GM21825 (cell line): ENCODE data around the gene ZNF593OS.

Experiments
- ATAC-seq: cut with Tn5 transposase; IDR thresholded peaks from one replicate; pipeline ENCODE4 v1.9.1; 2021; ENCODE audit warnings: mild to moderate bottlenecking, moderate library complexity; ENCODE audit not compliant: unreplicated experiment

The ZNF593OS gene

DNA sequence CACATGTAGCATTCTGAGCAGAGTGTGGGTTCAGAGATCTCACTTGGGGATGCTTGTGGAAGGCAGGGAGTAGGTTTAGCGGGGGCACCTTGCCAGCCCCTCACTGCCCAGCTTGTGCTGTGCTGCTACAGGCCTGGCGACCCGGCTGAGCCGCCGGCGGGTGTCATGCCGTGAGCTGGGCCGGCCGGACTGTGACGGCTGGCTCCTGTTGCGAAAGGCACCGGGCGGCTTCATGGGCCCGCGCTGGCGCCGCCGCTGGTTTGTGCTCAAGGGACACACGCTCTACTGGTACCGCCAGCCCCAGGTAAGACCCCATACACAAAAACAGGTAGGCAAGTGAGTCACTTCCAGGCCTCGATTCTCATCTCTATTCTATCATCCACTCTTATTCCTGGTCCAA is 13.3 kb upstream of the ZNF593OS start:
- no peak for ATAC-seq

DNA sequence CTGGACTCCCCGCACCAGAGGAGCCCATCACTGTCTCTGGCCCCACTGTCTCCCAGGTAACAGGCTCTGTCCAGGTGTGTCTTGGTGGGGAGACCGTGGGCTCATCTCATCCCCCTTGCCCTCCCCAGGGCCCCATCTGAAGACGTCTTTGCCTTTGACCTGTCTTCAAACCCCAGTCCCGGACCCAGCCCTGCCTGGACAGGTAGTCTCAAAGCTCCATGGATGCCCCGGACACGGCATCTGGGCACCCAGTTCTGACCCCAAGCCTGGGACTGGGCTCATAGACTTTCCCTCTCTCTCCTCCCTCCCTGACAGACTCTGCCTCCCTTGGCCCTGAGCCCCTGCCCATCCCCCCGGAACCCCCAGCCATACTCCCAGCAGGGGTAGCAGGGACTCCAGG is 12.5 kb upstream of the ZNF593OS start:
- ATAC-seq, result no peak

DNA sequence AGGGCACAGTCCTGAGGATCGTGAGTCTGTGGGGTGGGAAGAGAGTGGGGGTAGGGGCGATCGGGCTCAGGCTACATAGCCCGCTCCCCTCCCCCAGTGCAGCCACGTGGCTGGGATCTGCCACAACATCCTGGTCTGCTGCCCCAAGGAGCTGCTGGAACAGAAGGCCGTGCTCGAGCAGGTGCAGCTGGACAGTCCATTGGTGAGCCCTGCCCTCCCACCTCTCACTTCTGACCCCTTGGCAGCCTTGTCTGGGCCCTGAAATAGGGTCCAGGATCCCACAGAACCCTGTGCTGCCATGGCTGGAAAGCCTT is 10.7 kb upstream of the ZNF593OS start:
- no peak for ATAC-seq

DNA sequence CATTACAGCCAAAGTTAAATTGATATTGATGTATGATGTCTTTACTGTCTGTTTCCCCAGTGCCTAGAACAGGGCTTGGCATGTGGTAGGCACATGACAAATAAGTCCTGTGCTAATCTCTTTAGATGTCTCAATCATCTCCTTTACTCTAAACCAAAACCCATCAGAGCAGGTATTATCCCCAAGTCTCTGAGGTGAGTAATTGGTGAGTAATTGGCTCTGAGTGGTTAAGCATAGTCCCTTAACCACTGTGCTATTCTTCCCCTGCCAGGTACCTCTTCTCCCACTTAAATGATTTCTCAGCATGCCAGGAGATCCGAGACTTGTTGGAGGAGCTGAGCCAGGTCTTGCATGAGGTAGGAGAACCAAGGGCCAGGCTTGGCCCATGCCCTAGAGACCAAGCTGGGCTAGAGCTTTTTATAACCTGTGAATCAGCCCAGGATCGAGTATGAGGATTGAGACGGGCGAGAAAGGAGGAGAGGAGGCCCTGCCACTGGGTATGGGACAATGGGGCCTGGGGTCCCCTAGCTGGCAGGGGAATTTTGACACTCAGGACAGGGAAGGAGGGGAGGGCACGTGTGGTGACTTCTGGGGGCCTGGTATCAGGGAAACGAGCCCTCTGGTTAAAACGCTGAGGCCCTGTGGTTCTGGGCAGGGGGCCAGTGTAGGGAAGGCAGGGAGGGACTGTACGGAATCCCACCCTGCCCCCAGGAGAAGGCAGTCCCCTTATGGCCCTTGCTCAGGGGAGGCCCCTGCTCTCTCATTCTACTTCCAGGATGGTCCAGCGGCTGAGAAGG is 10.2 kb upstream of the ZNF593OS start:
- ATAC-seq, result no peak

DNA sequence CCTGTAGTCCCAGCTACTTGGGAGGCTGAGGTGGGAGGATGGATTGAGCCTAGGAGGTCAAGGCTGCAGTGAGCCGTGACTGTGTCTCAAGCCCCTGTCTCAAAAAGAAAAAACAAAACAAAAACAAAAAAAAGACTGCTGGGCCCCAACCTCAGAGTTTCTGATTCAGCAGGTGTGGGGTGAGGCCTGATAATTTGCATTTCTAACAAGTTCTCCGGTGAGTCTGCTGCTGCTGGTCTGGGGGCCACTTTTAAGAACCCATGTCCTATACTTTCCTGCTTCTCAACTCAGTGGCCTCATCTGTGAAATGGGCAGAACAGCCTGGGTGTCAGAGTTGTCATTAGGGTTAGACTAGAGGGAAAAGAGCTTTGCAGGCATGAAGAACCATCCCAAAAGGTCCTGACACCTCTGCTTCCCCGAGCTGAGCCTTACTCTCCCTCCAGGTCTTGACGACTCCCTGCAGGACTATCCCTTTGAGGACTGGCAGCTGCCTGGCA is 8.4 kb upstream of the ZNF593OS start:
- no peak for ATAC-seq

DNA sequence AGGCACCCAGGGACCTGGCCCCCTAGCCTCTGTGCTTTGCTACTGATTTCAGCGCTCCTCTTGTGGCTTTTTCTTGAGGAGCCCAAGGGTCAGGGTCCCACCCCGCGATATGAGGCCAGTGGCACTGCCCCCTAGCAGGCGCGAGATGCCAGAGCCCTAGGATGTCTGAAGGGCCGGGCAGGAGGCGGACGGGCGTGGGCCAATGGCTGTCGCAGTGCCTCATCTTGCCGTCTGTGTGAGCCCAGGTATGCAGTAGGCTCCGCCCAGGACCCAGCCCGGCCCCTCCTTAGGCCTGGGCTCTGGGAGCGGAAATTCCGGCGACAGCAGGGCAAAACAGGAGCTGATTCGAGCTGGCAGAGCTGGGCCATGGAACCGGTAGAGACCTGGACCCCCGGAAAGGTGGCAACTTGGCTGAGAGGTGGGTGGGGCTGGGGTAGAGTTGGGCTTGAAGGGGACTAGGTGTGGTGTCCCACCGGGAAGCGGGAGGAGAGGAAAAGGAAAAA is 5.6 kb upstream of the ZNF593OS start, which contains the start of gene CNKSR1:
Gene CNKSR1, plus strand, starts transcription at position 310 of the 503 bp plus-strand sequence. Its CDS starts 57 bp downstream, at position 367.
- no peak for ATAC-seq

DNA sequence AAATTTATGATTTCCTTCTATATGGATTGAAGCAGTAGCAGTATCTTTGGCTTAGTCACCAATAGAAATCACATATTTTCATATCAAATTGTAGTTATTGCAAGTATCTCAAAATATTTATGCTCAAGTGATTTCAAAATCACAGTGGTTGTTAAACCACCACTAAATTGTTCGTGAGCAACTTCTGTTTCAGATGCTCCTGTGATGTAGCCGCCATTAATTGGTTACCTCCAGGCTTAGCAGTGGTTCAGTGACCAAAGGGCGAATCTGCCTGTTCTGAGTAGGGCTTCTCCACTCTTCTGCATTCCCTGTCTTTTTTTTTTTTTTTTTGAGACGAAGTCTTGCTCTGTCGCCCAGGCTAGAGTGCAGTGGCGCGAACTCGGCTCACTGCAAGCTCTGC is 3.7 kb upstream of the ZNF593OS start:
- no peak for ATAC-seq

DNA sequence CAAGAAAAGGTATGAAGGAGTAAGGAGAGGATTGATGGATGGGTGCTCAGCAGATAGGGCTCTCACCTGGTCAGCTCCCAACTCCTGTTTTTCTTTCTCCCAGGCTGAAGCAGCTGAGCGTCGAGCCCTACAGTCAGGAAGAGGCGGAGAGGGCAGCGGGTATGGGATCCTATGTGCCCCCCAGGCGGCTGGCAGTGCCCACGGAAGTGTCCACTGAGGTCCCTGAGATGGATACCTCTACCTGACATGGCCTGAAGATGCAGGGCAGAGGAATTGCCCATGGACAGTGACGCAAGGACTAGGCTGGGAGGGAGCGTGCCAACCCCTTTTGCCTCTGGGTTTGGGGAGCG is 1.2 kb downstream of the ZNF593OS start:
- no peak for ATAC-seq

DNA sequence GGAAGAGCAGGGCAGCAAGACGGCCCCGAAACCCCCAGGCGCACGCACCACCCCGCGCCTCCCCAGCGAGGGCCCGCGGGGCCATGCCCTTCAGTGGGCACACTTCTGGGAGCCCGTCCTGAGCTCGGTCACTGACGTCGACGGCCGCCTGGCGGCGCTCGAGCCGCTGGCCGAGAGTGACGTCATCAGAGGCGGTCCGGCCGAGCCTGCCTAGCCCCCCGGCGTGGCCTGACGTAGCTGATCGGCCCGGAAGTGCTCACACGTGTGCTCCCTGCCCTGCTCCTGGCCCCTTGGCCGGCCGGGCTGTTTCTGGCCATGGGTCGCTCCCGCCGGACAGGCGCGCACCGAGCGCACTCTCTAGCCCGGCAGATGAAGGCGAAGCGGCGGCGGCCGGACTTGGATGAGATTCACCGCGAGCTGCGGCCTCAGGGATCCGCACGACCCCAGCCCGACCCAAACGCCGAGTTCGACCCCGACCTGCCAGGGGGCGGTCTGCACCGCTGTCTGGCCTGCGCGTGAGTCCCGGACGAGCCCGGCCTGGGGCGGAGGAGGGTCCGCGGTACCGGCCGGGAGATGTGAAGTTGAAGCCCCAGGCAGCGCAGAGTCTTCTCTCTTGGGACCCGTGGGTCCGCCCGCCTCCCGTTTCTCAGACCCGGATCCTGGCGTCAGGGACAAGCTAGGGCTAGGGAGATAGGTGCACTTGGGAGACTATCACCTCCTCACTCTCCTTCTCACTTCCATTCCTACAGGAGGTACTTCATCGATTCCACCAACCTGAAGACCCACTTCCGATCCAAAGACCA is 1.8 kb downstream of the ZNF593OS start, which contains the start of gene ZNF593:
Gene ZNF593, plus strand, starts transcription at position 240 of the 803 bp plus-strand sequence. Its CDS starts 76 bp downstream, at position 316.
- peak; percentile 89 for ATAC-seq

DNA sequence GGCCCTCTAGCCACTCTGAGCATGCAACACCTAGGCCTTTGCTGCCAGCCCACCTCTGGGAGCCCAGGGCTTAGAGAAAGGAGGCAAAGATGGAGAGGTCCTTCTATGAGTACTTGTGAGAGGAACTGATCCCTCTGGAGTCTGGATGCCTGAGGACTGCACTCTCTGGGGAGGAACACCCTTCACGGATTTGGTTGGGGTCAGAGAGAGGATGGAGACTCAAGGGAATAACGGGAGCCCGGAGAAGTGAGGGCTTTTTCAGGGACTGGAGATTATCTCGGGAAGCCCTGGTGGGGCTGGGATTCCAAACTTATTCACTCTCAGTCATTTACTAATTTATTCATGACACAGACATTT is 2.5 kb downstream of the ZNF593OS start:
- no peak for ATAC-seq

DNA sequence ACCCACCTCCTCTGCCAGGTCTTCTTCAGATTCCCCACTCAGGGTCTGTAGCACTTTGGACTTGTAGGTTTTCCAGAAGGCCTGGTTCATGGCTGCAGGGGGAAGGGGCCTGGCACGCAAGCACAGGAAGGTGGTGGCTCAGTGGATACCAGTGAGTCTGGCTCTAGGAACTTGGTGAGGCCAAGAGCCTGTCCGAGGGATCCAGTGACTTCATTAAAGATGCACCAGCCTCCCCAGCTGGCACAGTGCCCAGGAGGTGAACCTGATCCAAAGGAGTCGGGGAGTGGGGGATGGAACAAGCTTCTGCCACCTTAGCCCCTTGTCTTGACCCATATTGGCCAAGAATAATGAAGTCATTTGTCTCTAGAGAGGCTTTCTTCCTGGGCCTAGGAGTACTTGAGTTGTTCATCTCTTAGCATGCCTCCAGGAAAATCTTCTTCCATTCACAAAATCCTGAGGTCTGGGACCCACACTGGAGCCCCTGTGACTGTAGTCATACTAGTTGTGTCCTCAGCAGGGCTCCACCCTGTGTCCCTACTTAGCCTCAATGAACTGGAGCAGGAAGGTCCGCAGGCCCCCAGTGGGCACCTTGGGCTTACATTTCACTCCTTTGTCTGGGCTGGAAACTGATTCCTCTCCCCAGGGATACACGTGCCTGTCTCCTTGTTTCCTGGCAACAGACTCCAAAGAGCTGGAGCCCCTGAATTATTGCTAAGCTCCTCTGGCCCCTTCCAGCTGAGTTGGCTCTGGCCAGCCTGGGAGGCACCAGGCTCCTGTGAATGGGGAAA is 3.0 kb downstream of the ZNF593OS start, which contains the start of gene C1orf232:
Gene C1orf232, minus strand, starts transcription at position 554 of the 788 bp plus-strand sequence. Its CDS starts 464 bp downstream, at position 90.
- no peak for ATAC-seq

DNA sequence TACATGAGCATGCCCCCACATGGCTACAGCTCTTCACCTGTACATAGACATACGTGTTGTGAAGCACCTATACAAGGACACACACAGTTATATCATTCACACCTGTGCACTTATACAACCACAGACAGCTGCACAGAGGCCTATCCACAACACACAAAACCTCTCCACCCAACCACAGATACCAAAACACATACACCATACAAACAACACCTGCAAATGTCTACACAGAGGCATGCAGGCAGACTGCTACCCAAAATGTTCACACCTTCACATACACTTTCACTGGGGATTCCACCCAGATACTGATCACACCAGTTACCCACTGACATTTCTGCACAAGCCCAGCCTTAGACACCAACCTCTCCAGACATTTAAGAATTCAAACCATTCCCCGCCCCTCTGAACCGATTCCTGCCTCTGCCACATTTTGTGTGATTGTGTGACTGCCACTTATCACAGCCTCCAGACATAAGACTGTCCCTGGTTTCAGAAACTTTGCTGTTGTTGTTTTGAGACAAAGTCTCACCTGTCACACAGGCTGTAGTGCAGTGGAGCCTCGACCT is 4.8 kb downstream of the ZNF593OS start:
- ATAC-seq, result no peak

DNA sequence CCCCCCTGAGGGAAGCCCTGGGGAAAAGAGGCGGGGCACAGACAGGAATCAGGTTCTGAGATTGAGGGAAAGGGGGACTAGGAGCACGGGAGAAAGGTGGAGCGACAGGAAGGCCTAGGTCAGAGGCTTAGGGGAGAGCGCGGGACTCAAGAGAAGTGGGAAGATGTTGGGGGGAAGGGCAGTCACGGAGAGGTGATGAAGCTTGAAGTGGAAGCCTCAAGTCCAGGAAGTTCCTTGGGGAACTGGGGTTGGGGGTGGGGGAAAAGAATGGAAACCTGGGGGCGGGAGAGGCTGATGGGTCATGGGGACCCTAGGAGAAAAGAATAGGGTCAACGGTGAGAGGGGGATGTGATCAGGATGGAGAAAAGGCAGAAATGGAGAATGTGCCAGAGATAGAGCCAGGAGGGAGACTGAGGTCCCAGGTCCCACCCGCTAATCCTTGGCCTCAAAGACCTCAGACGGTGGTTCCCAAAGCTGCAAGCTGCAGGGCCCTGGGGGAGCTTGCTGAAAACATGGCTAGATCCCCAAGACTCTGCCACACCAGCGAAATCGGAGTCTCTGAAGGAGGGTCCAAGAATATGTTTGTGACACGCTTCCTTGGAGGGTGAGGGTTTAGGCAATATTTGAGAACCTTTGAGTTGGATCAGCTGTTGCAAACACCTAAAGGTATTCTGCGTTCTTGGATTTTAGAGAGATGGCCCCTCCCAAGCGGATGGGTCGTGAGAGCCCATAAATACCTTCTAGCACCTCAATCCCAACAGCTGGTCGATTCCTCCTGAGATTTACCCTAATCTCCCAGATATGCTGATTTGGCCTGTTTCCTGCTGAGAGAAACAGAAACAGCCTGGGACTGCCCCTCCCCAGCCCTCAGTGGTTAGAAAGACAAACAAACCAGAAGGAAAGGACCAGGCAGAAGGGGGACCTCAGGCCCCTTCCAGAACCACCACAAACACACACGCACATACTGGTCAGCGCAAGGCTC is 6.5 kb downstream of the ZNF593OS start:
- ATAC-seq, result no peak

DNA sequence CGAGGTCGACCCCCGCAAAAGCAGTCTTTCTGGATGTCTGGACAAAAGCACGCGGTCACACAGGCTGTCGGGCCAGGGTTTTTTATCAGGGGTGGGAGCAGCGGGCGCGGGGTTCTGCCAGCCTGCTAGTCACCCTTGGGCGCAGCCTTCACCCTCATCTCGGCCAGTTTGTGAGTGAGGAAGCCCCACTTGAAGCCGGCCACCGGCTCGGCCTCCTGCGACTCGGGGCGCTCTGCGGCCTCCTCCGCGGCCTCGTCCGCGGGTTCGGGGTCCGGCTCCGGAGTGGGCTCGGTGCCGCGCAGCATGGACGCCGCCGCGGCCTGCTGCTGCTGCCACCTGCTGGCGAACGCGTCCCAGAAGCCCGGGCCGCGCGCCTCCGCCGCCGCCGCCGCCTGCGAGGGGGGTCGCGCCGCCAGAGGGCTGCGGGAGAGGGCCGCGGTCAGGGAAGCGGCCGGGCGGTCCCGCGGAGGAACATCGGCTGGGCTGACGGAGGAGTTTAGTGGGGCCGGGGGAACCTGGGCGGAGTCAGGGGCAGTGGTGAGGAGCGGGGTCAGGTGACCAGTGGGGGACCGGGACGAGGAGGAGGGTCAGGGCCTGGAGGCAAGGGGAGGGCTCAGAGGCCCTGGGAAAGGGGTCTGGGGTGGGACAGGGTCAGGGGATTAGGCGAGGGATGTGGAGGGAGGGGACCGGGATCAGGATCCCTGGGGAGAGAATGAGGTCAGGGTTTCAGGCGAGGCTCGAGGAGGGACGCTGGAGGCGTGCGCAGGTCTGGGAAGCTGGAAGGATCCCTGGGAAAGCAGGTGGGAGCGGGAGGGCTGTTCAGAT is 7.4 kb downstream of the ZNF593OS start:
- ATAC-seq, result no peak

DNA sequence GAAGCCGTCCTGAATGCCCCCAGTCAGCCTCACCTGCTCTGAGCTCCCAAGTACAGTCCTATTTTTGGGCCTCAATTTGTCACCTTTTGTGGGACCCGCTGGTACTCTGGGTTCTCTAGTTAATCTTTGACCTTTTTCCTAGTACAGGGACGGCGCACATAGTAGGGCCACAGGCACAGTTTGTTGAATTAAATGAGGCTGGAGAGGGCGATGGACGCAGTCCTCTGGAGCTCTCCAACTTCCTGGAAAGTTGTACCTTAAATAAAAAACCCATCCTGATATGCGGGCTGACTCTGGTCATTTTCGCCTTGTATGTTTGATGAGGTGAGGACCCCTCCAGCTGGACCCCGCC is 8.0 kb downstream of the ZNF593OS start:
- ATAC-seq, result no peak

DNA sequence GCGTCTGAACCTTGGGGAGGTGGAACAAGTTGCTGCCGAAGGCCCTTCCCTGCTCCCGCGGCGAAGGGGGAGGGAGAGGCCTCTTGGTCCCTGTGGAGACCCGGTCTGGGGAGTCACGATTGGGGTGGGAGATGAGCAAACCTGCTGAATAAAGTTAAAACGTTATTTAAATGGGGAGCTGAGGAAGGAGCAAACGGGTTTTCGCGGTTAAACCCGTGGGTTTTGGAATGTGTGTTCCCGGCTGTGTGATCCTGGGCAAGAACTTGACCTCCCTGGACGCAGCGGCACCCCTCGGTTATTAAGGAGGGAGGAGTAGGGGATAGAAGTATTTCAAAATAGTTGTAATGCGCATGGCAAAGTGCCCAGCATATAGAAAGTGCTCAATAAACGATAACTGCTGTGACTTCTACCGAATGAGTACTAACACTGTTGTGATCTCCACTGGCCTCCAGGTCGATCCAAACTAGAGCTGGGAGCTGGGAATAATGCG is 9.4 kb downstream of the ZNF593OS start:
- ATAC-seq, result no peak

DNA sequence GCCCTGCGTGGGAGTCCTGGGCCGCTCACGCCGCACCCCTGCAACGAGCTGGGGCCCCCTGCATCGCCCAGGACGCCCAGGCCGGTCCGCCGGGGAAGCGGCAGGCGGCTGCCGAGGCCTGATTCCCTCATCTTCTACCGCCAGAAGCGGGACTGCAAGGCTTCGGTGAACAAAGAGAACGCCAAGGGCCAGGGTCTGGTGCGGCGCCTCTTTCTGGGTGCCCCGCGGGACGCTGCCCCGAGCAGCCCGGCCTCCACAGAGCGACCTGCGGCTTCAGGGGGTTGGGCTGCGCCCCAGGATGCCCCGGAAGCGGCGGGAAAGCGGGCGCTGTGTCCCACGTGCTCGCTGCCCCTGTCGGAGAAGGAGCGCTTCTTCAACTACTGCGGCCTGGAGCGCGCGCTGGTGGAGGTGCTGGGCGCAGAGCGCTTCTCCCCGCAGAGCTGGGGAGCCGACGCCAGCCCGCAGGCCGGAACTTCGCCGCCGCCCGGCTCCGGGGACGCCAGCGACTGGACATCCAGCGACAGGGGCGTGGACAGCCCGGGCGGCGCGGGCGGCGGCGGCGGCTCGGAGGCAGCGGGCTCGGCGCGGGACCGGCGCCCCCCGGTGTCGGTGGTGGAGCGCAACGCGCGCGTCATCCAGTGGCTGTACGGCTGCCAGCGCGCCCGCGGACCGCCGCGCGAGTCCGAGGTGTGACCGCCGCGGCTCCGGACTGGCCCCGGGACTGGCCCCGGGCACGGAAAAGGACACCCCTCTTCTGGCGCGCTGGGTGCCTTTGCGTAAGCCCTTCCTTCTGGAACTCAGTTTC is 10.0 kb downstream of the ZNF593OS start:
- no peak for ATAC-seq
